Subcutaneous adipose tissue (tissue), 4 donors: ENCODE data around the gene RING1. TPM values are rescaled to one million over a fixed set of nuclear protein-coding genes. Genes with fewer than 3 reads are reported as not detected.

ENCODE experiments used
- CTCF ChIP-seq: fragments of 450-650 bp; IDR thresholded peaks from one replicate; pipeline ENCODE4 v1.5.1; 2016; ENCODE audit warnings: low read depth, mild to moderate bottlenecking, control low read depth, antibody characterized with exemption, moderate library complexity
- total RNA-seq, 4 donors: library from RNA; depleted of rRNA; stranded (reverse); fragments of >200 nt; gene quantifications; one replicate each; pipeline ENCODE4 v1.1.0, GENCODE V29; 2016

The RING1 gene
- total RNA-seq, 4 donors from 2014 or later: 7.3 to 19.0 (median 10.5) TPM

DNA sequence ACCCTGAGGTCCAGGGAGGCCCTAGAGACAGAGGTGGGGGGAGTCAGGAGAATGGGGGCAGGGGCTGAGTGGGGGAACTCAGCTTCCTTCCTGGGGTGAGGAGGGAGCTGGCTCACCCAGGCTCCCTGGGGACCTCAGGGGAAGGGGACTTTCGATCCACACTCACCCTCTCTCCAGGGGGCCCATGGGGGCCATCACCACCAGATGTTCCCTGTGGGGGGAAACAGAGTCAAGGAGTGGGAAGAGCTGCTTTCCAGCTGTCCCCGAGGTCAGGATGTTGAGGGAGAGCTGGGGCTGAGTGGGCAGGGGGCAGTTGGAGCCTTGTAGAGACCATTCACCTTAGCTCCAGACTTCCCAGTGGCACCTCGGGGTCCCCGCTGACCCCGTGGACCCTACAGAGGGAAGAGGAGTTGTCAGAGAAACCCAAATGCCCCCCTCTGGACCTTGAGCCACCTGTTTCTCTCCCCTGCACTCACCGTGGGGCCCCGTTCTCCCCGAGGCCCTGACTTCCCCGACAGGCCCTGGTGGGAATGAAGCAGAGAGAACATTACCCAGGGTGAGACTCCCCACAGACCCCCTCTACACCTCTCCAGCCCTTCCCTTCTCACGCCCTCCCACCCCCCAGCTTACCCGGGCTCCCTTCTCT, 34.6 kb upstream of the RING1 start:
- TF ChIP-seq CTCF: no peak

DNA sequence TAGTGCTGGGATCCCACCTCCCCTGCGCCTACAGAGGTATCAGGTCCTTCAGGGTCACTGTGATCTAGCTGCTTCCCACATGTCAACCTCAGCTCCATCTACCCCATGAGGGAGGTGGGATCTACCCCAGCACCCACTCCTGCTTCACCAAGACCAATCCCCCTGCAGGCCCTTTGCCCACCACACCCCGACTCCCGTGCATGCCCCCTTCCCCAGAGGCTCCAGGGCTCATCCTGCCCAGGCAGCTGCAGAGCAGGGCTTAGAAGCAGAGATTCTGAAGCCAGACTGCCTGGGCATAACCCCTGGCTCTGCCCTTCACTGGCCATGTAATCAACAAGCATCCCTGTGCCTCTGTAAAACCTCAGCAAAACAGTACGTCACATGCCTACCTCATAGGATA, 33.5 kb upstream of the RING1 start:
- TF ChIP-seq CTCF: no peak

DNA sequence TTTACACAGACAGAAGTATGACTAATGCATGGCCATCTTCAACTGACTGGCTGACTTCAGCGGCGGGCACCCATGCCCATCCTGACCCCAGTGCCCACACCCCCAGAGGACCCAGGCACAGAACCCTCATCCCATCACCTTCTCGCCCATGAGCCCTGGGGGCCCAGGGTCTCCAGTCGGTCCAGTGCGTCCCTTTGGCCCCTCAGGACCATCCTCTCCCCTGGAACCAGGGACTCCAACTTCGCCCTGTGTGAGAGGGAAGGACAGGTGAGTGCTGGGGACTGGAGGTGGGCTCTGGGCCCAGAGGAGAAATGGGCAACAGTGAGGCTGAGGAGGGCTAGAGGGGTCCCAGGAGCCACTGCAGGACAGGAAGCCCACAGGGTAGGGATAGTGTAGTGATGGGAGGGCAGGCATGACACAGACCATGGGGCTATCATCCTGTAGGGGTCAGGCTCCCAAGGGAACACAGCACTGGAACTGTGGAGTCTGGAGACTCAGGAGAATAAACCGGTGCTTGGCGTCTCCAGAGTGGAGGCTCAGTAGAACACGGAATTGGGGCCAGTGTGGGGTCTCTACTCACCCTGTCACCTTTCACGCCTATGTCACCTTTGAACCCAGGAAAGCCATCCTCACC, 32.7 kb upstream of the RING1 start:
- no peak for TF ChIP-seq CTCF

DNA sequence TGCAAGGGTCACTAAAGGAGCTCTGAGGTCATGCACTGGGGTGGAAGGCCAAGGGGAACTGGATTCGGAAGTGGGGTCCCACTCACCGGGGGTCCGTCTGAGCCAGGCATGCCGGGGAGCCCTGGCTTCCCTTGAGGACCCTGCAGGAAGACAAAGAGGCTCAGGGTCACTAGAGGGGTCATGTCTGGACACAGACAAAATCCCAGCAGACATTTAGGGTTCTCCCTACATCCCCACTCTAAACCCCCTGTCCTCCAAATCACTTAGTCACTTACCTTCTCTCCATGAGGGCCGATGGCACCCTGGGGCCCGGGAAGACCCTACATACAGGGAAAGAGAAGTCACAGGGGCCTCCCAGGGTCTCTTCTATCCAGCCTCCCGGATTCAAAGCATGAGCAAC, 31.4 kb upstream of the RING1 start:
- no peak for TF ChIP-seq CTCF

- no peak for TF ChIP-seq CTCF
Observed at GRCh38 chr6:33177552-33178446, 30.5 kb upstream of the RING1 start.

- TF ChIP-seq CTCF: no peak
Observed at GRCh38 chr6:33178755-33179475, 29.4 kb upstream of the RING1 start.
